SK-N-SH treated with all-trans-retinoic acid at 6 μM for 48 hours (cell line): Measurements from ENCODE around the gene PRR36.

Experiments
- CSDC2 ChIP-seq: fragments of 250-450 bp; sonication (Bioruptor Pico); IDR thresholded peaks from 2 replicates; pipeline ENCODE4 v1.5.0; 2020; ENCODE audit warnings: mild to moderate bottlenecking, moderate library complexity
- ESRRG ChIP-seq: fragments of 250-450 bp; sonication (Bioruptor Pico); IDR thresholded peaks from 2 replicates; pipeline ENCODE4 v1.6.1; 2021; ENCODE audit warnings: mild to moderate bottlenecking
- ISL1 ChIP-seq: fragments of 250-450 bp; sonication (Bioruptor Pico); IDR thresholded peaks from 2 replicates; pipeline ENCODE4 v2.1.2; 2022; ENCODE audit warnings: mild to moderate bottlenecking, moderate library complexity
- OSR1 ChIP-seq: fragments of 250-450 bp; sonication (Bioruptor Pico); IDR thresholded peaks from 2 replicates; pipeline ENCODE4 v1.8.0; 2022; ENCODE audit warnings: moderate library complexity, mild to moderate bottlenecking, inconsistent platforms
- PATZ1 ChIP-seq: fragments of 250-450 bp; sonication (Bioruptor Pico); IDR thresholded peaks from 2 replicates; pipeline ENCODE4 v1.8.0; 2020; ENCODE audit warnings: mild to moderate bottlenecking, moderate library complexity, borderline replicate concordance
- RARB ChIP-seq: fragments of 250-450 bp; sonication (Bioruptor Pico); IDR thresholded peaks from 2 replicates; pipeline ENCODE4 v1.8.0; 2021; ENCODE audit warnings: mild to moderate bottlenecking, moderate library complexity
- ZNF70 ChIP-seq: fragments of 450-650 bp; formaldehyde crosslinking; IDR thresholded peaks from 2 replicates; pipeline ENCODE4 v1.5.0; 2020; ENCODE audit warnings: mild to moderate bottlenecking, moderate library complexity

DNA sequence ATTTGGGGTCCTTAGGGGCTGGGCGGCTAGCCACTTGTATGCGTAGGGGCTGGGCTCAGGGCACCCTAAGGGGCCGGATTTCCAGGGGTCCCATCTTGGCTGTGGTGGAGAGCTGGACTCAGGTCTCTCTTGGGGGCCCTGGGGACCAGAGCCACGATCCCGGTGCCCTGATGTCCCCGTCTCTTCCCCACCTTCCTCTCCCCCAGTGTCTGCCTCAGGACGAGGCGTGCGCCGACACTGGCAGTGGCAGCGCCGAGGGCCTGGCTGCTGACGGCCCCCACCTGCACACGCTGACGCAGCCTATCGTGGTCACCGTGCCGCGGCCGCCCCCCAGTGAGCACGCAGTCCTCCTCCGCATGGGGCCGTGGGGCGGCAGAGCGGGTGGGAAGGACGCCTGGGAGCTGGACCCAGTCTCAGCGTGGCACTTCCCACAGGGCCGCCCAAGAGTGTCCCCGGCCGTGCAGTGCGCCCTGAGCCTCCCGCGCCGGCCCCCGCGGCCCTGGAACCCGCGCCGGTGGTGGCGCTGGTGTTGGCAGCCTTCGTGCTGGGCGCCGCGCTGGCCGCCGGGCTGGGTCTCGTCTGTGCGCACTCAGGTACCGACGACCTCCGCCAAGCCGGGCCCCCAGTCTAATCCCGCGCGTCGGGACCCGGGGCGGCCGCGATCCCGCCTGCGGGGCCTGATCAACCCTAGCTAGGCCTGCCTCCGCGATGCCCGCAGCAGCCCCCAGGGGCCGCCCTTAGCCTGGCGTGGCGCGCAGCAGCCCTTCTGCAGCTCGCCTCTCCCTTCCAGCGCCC is 43.3 kb upstream of the PRR36 start:
- no peak for TF ChIP-seq ISL1 (CRISPR knock-in tag)
- TF ChIP-seq RARB (CRISPR knock-in tag), result no peak
- TF ChIP-seq CSDC2 (CRISPR knock-in tag), result no peak
- TF ChIP-seq OSR1, result no peak
- no peak for TF ChIP-seq ESRRG (CRISPR knock-in tag)
- TF ChIP-seq PATZ1, result no peak
- TF ChIP-seq ZNF70 (CRISPR knock-in tag), result no peak
